H9 (cell line): ENCODE results near the gene H6PD. TPM values are rescaled to one million over a fixed set of nuclear protein-coding genes. Genes with fewer than 3 reads are reported as not detected.

Experiments
- DNase-seq: peaks from one replicate; pipeline ENCODE4 v3.0.0-alpha.2; 2017
- H2AFZ ChIP-seq: one replicate; pipeline ENCODE4 v1.6.1; 2013; ENCODE audit warnings: mild to moderate bottlenecking, low read length, control low read depth, moderate library complexity
- H2AK5ac ChIP-seq: 2 replicates; pipeline ENCODE4 v1.6.1; 2013; ENCODE audit warnings: low read length, control low read depth, mixed read lengths; ENCODE audit not compliant: insufficient read length
- H2BK120ac ChIP-seq: one replicate; pipeline ENCODE4 v1.6.1; 2013; ENCODE audit warnings: low read depth, mild to moderate bottlenecking, low read length, control low read depth, inconsistent platforms; ENCODE audit not compliant: poor library complexity, severe bottlenecking
- H2BK12ac ChIP-seq: 2 replicates; pipeline ENCODE4 v1.6.1; 2013; ENCODE audit warnings: low read length, control low read depth, mixed read lengths, low read depth; ENCODE audit not compliant: insufficient read length
- H2BK15ac ChIP-seq: 2 replicates; pipeline ENCODE4 v1.6.1; 2013; ENCODE audit warnings: low read depth, low read length, control low read depth
- H2BK20ac ChIP-seq: one replicate; pipeline ENCODE4 v1.6.1; 2013; ENCODE audit warnings: low read depth, mild to moderate bottlenecking, low read length, control low read depth, inconsistent platforms; ENCODE audit not compliant: poor library complexity, severe bottlenecking
- H2BK5ac ChIP-seq: 2 replicates; pipeline ENCODE4 v1.6.1; 2013; ENCODE audit warnings: low read length, control low read depth, mixed read lengths; ENCODE audit not compliant: insufficient read length
- H3K14ac ChIP-seq: 2 replicates; pipeline ENCODE4 v1.6.1; 2013; ENCODE audit warnings: low read length, control low read depth; ENCODE audit not compliant: insufficient read depth
- H3K18ac ChIP-seq: 2 replicates; pipeline ENCODE4 v1.6.1; 2013; ENCODE audit warnings: low read depth, mild to moderate bottlenecking, mixed read lengths, low read length, control low read depth; ENCODE audit not compliant: insufficient read length
- H3K23ac ChIP-seq: 2 replicates; pipeline ENCODE4 v1.6.1; 2013; ENCODE audit warnings: low read length, control low read depth, mixed read lengths, low read depth; ENCODE audit not compliant: insufficient read length
- H3K23me2 ChIP-seq: 2 replicates; pipeline ENCODE4 v1.6.1; 2013; ENCODE audit warnings: low read depth, mild to moderate bottlenecking, mixed read lengths, low read length, control low read depth; ENCODE audit not compliant: insufficient read length, poor library complexity, severe bottlenecking
- H3K27ac ChIP-seq: 2 replicates; pipeline ENCODE4 v1.5.1; 2013; ENCODE audit warnings: low read length, control low read depth, mixed read lengths, low read depth; ENCODE audit not compliant: insufficient read length
- H3K27me3 ChIP-seq: 2 replicates; pipeline ENCODE4 v1.6.1; 2013; ENCODE audit warnings: low read length, control low read depth, inconsistent platforms; ENCODE audit not compliant: insufficient read depth
- H3K4ac ChIP-seq: 2 replicates; pipeline ENCODE4 v1.6.1; 2013; ENCODE audit warnings: low read depth, mild to moderate bottlenecking, control low read depth, inconsistent platforms, low read length, moderate library complexity
- H3K4me1 ChIP-seq: 2 replicates; pipeline ENCODE4 v1.6.1; 2013; ENCODE audit warnings: low read length, control low read depth, inconsistent platforms; ENCODE audit not compliant: insufficient read depth
- H3K4me2 ChIP-seq: 2 replicates; pipeline ENCODE4 v1.6.1; 2013; ENCODE audit warnings: low read length, control low read depth, mixed read lengths; ENCODE audit not compliant: insufficient read length, insufficient read depth
- H3K56ac ChIP-seq: 2 replicates; pipeline ENCODE4 v1.6.1; 2013; ENCODE audit warnings: low read depth, mild to moderate bottlenecking, mixed read lengths, low read length, control low read depth; ENCODE audit not compliant: insufficient read length
- H3K79me1 ChIP-seq: 2 replicates; pipeline ENCODE4 v1.6.1; 2013; ENCODE audit warnings: low read depth, mild to moderate bottlenecking, moderate library complexity, low read length, control low read depth, inconsistent platforms; ENCODE audit not compliant: insufficient read depth, poor library complexity, severe bottlenecking
- H3K79me2 ChIP-seq: 2 replicates; pipeline ENCODE4 v1.6.1; 2013; ENCODE audit warnings: low read length, control low read depth, inconsistent platforms; ENCODE audit not compliant: insufficient read depth
- H3K9ac ChIP-seq: 2 replicates; pipeline ENCODE4 v1.6.1; 2013; ENCODE audit warnings: low read length, control low read depth, mixed read lengths; ENCODE audit not compliant: insufficient read length; ENCODE audit errors: extremely low read depth
- H3K9me3 ChIP-seq: one replicate; pipeline ENCODE4 v1.6.1; 2013; ENCODE audit warnings: low read depth, low read length, inconsistent platforms; ENCODE audit not compliant: control insufficient read depth
- H3T11ph ChIP-seq: one replicate; pipeline ENCODE4 v1.6.1; 2013; ENCODE audit warnings: mild to moderate bottlenecking, low read length, control low read depth, inconsistent platforms
- H4K20me1 ChIP-seq: one replicate; pipeline ENCODE4 v1.6.1; 2013; ENCODE audit not compliant: control insufficient read depth, insufficient read length, insufficient read depth
- H4K5ac ChIP-seq: 2 replicates; pipeline ENCODE4 v1.6.1; 2013; ENCODE audit warnings: low read depth, mild to moderate bottlenecking, mixed read lengths, low read length, control low read depth; ENCODE audit not compliant: insufficient read length
- H4K8ac ChIP-seq: replicated peaks from 2 replicates; pipeline ENCODE4 v1.6.1; 2013; ENCODE audit warnings: low read length, control low read depth, mixed read lengths, low read depth; ENCODE audit not compliant: insufficient read length
- H4K91ac ChIP-seq: 2 replicates; pipeline ENCODE4 v1.6.1; 2013; ENCODE audit warnings: low read depth, mild to moderate bottlenecking, moderate library complexity, mixed read lengths, low read length, control low read depth; ENCODE audit not compliant: insufficient read length
- H3K27ac Mint-ChIP-seq, 3 experiments: 2 replicates in 2 of 3; 3 replicates in 1 of 3; pipeline ENCODE4 v1.8.0; 2020 to 2021; ENCODE audit warnings: mixed read lengths in 3 of 3, mild to moderate bottlenecking in 1 of 3, moderate library complexity in 1 of 3
- H3K27me3 Mint-ChIP-seq: 2 replicates; pipeline ENCODE4 v1.8.0; 2021; ENCODE audit warnings: low read depth, mild to moderate bottlenecking, moderate library complexity, mixed read lengths
- H3K36me3 Mint-ChIP-seq, 3 experiments: 2 replicates in 2 of 3; 3 replicates in 1 of 3; pipeline ENCODE4 v1.8.0; 2020 to 2021; ENCODE audit warnings: low read depth in 3 of 3, mixed read lengths in 3 of 3; ENCODE audit not compliant: insufficient read depth in 1 of 3
- H3K4me1 Mint-ChIP-seq, 2 experiments: 2 replicates each; pipeline ENCODE4 v1.8.0; 2020; ENCODE audit warnings: mixed read lengths in 2 of 2
- H3K4me3 Mint-ChIP-seq, 2 experiments: 2 replicates in 1 of 2; 3 replicates in 1 of 2; pipeline ENCODE4 v1.8.0; 2020 to 2021; ENCODE audit warnings: mild to moderate bottlenecking in 2 of 2, mixed read lengths in 2 of 2, moderate library complexity in 1 of 2
- H3K9me3 Mint-ChIP-seq, 2 experiments: 2 replicates in 1 of 2; 3 replicates in 1 of 2; pipeline ENCODE4 v1.8.0; 2020; ENCODE audit warnings: mild to moderate bottlenecking in 2 of 2, mixed read lengths in 2 of 2, moderate library complexity in 1 of 2
- WGBS: extraction: QIAGEN DNeasy Blood & Tissue Kit; methylation state at CpG from one replicate; pipeline ENCODE4 v1.1.7; 2013; ENCODE audit warnings: missing lambda C conversion rate, low lambda C conversion rate, mixed read lengths; ENCODE audit not compliant: insufficient read length; ENCODE audit errors: extremely low coverage; 5-methylcytosine and 5-hydroxymethylcytosine counted together
- total RNA-seq: library from RNA; stranded (reverse); gene quantifications from 2 replicates; pipeline ENCODE4 v1.2.1, GENCODE V29; 2021
- TF ChIP-seq, protein P1 (sequence below): fragments of 200-600 bp; sonication (generic); conservative IDR thresholded peaks from 3 replicates; pipeline ENCODE4 v1.8.0; 2021; ENCODE audit warnings: antibody characterized with exemption, mild to moderate bottlenecking

The H6PD gene
- total RNA-seq, 1 experiment from 2014 or later, result 7.9 TPM

DNA sequence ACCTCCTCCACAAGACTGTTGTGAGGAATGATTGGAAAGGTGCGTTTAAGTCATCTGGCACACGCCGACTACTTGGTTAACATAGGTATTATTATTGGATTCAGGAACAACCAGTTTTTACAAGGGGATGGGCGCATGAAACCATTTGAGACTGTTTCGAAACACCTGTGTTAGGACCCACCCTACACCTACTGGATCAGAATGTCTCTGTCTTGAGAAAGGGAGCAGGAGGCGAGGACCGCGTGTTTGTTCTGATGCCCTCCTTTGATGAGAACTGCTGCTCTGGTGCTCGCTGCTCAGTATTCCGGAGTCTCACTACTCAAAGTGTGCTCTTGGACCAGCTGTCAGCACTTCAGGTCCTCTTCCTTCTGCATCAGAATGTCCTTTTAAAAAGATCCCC lies 7.3 kb downstream of the H6PD start:
- no peaks in the 10 kb centered on the region for H3K79me1 ChIP-seq
- no peak overlapping the region for H2BK12ac ChIP-seq
- no peak overlapping the region for H3K9ac ChIP-seq
- no peak overlapping the region for H4K91ac ChIP-seq
- no peak overlapping the region for H3K14ac ChIP-seq
- no CpG with 5 or more reads among the region's 10 CpGs for WGBS
- Mint-ChIP-seq H3K9me3 (no peaks in the 10 kb centered on the region), H3K27me3 (peaks cover 2% of the 10 kb centered on the region; the same call in 1 of the 2 replicates), H3K36me3 (no peaks in the 10 kb centered on the region; a peak in 1 of 7 replicates), H3K4me3 (peak overlapping the region in 1 of 2 experiments; percentile 30; a peak in 2 of 5 replicates), H3K4me1 (peaks cover 32 to 34% of the 10 kb centered on the region in 2 experiments), H3K27ac (peak overlapping the region in 2 of 3 experiments; percentile 65 to 80; a peak in 2 of 7 replicates)
- no peaks in the 10 kb centered on the region for H4K20me1 ChIP-seq
- no peak overlapping the region for H2BK5ac ChIP-seq
- no peaks in the 10 kb centered on the region for H3K9me3 ChIP-seq
- no peak overlapping the region for H3K56ac ChIP-seq
- no peak overlapping the region for H3K23ac ChIP-seq
- H3K79me2 ChIP-seq, result no peaks in the 10 kb centered on the region
- no peak overlapping the region for H2AFZ ChIP-seq
- H2BK120ac ChIP-seq, result no peak overlapping the region
- H3K4ac ChIP-seq, result no peak overlapping the region
- H2BK15ac ChIP-seq, result no peak overlapping the region
- no peak overlapping the region for H3K4me2 ChIP-seq
- H3K18ac ChIP-seq, result no peak overlapping the region
- H4K5ac ChIP-seq, result no peak overlapping the region
- TF ChIP-seq, protein P1, sequence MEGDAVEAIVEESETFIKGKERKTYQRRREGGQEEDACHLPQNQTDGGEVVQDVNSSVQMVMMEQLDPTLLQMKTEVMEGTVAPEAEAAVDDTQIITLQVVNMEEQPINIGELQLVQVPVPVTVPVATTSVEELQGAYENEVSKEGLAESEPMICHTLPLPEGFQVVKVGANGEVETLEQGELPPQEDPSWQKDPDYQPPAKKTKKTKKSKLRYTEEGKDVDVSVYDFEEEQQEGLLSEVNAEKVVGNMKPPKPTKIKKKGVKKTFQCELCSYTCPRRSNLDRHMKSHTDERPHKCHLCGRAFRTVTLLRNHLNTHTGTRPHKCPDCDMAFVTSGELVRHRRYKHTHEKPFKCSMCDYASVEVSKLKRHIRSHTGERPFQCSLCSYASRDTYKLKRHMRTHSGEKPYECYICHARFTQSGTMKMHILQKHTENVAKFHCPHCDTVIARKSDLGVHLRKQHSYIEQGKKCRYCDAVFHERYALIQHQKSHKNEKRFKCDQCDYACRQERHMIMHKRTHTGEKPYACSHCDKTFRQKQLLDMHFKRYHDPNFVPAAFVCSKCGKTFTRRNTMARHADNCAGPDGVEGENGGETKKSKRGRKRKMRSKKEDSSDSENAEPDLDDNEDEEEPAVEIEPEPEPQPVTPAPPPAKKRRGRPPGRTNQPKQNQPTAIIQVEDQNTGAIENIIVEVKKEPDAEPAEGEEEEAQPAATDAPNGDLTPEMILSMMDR, result no peak
- H3K27me3 ChIP-seq, result no peaks in the 10 kb centered on the region
- no peak overlapping the region for H2AK5ac ChIP-seq
- no peak overlapping the region for H4K8ac ChIP-seq
- H3T11ph ChIP-seq, result no peak overlapping the region
- no peak for DNase-seq
- no peak overlapping the region for H3K27ac ChIP-seq
- peaks cover 12% of the 10 kb centered on the region for H3K4me1 ChIP-seq
- no peak overlapping the region for H2BK20ac ChIP-seq
- no peaks in the 10 kb centered on the region for H3K23me2 ChIP-seq
